Nephron progenitor cell (in vitro differentiated cells): ENCODE results near the gene CDC34.

Source experiments
- DNase-seq: peaks from one replicate; pipeline ENCODE4 v3.0.0; 2021
- H3K27ac Mint-ChIP-seq: 2 replicates; pipeline ENCODE4 v1.8.0; 2021; ENCODE audit warnings: mild to moderate bottlenecking, moderate library complexity, mixed read lengths
- H3K27me3 Mint-ChIP-seq: 2 replicates; pipeline ENCODE4 v1.8.0; 2021; ENCODE audit warnings: mild to moderate bottlenecking, low read depth, mixed read lengths; ENCODE audit not compliant: poor library complexity
- H3K36me3 Mint-ChIP-seq: 2 replicates; pipeline ENCODE4 v1.8.0; 2021; ENCODE audit warnings: low read depth, mixed read lengths
- H3K4me1 Mint-ChIP-seq: 2 replicates; pipeline ENCODE4 v1.8.0; 2021; ENCODE audit warnings: mixed read lengths
- H3K4me3 Mint-ChIP-seq: 2 replicates; pipeline ENCODE4 v1.8.0; 2021; ENCODE audit warnings: mild to moderate bottlenecking, moderate library complexity, mixed read lengths
- H3K9me3 Mint-ChIP-seq: 2 replicates; pipeline ENCODE4 v1.8.0; 2021; ENCODE audit warnings: mild to moderate bottlenecking, moderate library complexity, mixed read lengths
- CTCF ChIP-seq: fragments of 200-600 bp; sonication (generic); IDR thresholded peaks from 2 replicates; pipeline ENCODE4 v1.5.0; 2021; ENCODE audit warnings: antibody characterized with exemption

CDC34 gene

GRCh38 chr19:532561-533363 lies 1.2 kb downstream of the CDC34 start:
- peak overlapping the region; percentile 91 for H3K4me3 Mint-ChIP-seq
- no peaks in the 10 kb centered on the region for H3K27me3 Mint-ChIP-seq
- H3K9me3 Mint-ChIP-seq: no peaks in the 10 kb centered on the region
- peak overlapping the region; percentile 95 for H3K27ac Mint-ChIP-seq
- TF ChIP-seq CTCF: peak; percentile 41
- peak; percentile 49 for DNase-seq
- peaks cover 33% of the 10 kb centered on the region for H3K4me1 Mint-ChIP-seq
- peaks cover 2% of the 10 kb centered on the region for H3K36me3 Mint-ChIP-seq

- Mint-ChIP-seq H3K9me3 (no peaks in the 10 kb centered on the region), H3K4me3 (peak overlapping the region; percentile 91), H3K27me3 (no peaks in the 10 kb centered on the region), H3K4me1 (peaks cover 30% of the 10 kb centered on the region), H3K36me3 (peaks cover 9% of the 10 kb centered on the region), H3K27ac (no peak overlapping the region)
- no peak for DNase-seq
- TF ChIP-seq CTCF: no peak
Measured at GRCh38 chr19:533364-534058, 2.0 kb downstream of the CDC34 start.

GRCh38 chr19:534088-534487 lies 2.5 kb downstream of the CDC34 start:
- Mint-ChIP-seq H3K27ac (no peak overlapping the region), H3K4me3 (peak overlapping the region; percentile 91), H3K27me3 (no peaks in the 10 kb centered on the region), H3K9me3 (no peaks in the 10 kb centered on the region), H3K4me1 (peaks cover 29% of the 10 kb centered on the region), H3K36me3 (peaks cover 10% of the 10 kb centered on the region)
- no peak for DNase-seq
- TF ChIP-seq CTCF: no peak

GRCh38 chr19:535017-535835 lies 3.7 kb downstream of the CDC34 start:
- peaks cover 10% of the 10 kb centered on the region for H3K36me3 Mint-ChIP-seq
- no peak overlapping the region for H3K27ac Mint-ChIP-seq
- no peaks in the 10 kb centered on the region for H3K27me3 Mint-ChIP-seq
- peaks cover 25% of the 10 kb centered on the region for H3K4me1 Mint-ChIP-seq
- DNase-seq: no peak
- TF ChIP-seq CTCF: no peak
- no peak overlapping the region for H3K4me3 Mint-ChIP-seq
- no peaks in the 10 kb centered on the region for H3K9me3 Mint-ChIP-seq

- Mint-ChIP-seq H3K36me3 (peaks cover 10% of the 10 kb centered on the region), H3K9me3 (no peaks in the 10 kb centered on the region), H3K27me3 (no peaks in the 10 kb centered on the region), H3K4me3 (no peak overlapping the region), H3K27ac (peak overlapping the region; percentile 54), H3K4me1 (peaks cover 20% of the 10 kb centered on the region)
- no peak for TF ChIP-seq CTCF
- no peak for DNase-seq
Measured at GRCh38 chr19:536031-536880, 4.7 kb downstream of the CDC34 start.
